GM12872 (cell line): ENCODE data around the gene PHF1.

Experiments used
- TF ChIP-seq, protein P1 (sequence below): IDR thresholded peaks from 3 replicates; pipeline ENCODE4 v1.5.1; 2011; ENCODE audit warnings: low read depth, mild to moderate bottlenecking, low read length, moderate library complexity; ENCODE audit not compliant: insufficient read depth

Gene PHF1

DNA sequence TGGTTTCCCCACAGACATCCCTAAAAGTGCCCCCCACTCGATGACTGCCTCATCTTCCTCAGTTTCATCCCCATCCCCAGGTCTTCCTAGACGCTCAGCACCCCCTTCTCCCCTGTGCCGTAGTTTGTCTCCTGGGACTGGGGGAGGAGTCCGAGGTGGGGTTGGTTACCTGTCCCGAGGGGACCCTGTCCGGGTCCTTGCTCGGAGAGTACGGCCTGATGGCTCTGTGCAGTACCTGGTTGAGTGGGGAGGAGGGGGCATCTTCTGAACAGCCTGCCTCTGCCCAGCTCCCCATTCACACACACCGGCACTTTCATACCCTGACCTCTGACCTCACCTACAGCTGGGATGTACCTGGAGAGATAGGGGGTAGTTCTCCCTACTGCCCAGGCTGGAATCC is 5.0 kb downstream of the PHF1 start:
- TF ChIP-seq, protein P1, sequence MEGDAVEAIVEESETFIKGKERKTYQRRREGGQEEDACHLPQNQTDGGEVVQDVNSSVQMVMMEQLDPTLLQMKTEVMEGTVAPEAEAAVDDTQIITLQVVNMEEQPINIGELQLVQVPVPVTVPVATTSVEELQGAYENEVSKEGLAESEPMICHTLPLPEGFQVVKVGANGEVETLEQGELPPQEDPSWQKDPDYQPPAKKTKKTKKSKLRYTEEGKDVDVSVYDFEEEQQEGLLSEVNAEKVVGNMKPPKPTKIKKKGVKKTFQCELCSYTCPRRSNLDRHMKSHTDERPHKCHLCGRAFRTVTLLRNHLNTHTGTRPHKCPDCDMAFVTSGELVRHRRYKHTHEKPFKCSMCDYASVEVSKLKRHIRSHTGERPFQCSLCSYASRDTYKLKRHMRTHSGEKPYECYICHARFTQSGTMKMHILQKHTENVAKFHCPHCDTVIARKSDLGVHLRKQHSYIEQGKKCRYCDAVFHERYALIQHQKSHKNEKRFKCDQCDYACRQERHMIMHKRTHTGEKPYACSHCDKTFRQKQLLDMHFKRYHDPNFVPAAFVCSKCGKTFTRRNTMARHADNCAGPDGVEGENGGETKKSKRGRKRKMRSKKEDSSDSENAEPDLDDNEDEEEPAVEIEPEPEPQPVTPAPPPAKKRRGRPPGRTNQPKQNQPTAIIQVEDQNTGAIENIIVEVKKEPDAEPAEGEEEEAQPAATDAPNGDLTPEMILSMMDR = no peak

DNA sequence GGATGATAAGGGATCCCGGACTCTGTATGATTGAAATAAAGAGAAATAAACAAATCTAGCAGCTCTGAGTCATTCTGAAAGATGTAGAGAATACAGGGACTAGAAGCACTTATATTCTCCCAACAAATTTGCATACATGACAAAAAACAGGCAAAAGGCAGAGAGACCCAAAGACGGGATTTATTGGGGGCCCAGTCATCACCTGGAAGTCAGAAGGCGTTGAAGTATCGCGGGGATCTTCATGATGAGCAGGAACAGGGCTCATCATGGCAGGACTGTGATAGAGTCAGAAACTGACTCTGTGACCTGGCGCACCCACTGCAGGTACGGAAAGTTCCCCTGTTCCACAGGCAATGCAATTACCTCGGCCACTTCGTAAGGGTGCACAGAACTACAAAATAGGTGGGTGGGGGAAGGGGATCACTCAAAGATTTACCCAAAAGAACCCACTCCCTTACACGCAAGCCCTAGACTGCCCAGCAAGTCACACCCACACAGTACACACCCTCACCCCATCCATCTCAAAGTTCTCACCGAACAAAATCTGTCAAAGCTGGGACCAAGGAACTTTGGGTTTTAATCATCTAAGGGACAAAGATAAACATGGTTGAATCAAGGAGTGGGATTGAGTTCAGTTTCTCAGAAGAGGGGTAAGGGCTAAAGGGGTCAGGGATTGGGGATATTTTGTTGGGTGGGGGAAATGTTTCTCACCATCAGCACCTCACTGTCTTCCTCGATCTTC is 5.7 kb downstream of the PHF1 start:
- TF ChIP-seq, protein P1 = no peak

DNA sequence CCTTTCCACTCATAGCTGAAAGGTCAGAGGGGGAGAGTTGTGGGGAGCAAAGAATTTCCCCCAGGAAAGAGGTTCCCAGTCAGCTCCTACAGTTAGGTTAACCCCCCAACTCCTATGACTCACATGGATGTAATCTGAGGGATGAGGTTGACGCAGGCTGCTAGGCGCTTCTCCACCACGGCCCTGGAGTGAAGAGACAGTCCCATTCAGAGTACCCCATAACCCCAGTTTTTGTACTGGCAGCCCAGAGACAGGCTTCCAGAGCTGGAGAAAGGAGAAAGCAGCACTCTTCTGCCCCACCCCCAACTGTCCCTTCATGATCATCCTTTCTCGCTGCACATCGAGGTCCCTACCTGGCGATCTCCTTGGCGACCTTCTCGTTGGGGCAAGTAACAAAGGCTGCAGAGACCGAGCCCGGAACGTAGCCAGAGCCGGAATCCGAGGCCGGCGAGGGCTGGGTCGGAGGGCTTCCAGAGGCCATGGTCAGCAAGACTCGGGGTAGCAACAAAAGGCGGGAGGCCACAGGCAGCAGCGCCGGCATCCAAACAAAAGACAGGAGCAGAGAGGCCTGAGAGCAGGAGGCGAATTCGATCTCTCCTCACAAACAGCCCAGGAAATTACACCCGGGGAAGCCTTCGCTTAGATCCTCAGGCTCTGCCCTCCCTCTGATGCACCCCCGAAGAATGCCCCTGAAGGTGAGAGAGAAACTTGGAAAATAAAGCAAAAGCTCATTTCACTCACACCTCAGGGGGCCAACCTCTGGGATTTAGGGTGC is 6.5 kb downstream of the PHF1 start:
- TF ChIP-seq, protein P1 = no peak

DNA sequence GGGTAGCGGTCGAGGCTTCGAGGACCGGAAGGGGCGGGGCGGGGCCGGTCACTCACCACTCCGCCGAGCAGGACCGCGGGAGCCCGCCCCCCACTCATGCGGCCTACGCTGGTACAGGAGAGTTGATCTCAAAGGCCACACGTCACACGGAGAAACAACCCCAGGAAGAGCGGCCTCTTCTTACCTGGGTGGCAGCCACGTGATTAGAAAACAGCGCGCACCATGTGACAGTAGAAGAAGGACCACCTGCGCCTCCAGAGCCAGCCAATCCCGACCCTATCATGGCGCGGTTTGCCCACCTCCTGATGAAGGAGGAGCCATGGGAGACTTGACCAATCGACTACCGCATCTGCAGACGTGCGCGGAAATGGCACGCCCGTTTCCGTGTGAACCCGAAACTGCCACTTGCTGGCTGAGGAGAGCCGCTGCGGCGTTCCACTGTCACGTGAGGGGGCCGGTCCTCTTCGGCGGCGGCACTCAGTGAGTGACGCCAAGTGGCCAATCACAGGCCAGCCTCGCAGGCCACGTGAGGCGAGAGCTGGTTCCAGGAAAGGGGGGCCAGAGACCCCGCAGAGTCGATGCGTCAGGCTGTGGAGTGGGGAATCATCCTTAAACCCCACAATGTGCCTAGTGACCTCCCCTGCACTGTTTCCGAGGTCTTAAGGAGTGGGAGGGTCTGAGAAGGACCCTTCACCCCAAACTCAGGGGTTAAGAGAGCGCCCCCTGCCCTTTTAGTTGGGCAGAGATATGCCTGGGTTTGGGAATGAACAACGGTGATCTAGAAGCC is 7.3 kb downstream of the PHF1 start, which contains the start of gene CUTA:
TSS of gene CUTA (minus strand) at position 205 of the 787 bp plus-strand sequence. CDS start at position 98, 107 bp downstream.
- TF ChIP-seq, protein P1 = peak; percentile 67

DNA sequence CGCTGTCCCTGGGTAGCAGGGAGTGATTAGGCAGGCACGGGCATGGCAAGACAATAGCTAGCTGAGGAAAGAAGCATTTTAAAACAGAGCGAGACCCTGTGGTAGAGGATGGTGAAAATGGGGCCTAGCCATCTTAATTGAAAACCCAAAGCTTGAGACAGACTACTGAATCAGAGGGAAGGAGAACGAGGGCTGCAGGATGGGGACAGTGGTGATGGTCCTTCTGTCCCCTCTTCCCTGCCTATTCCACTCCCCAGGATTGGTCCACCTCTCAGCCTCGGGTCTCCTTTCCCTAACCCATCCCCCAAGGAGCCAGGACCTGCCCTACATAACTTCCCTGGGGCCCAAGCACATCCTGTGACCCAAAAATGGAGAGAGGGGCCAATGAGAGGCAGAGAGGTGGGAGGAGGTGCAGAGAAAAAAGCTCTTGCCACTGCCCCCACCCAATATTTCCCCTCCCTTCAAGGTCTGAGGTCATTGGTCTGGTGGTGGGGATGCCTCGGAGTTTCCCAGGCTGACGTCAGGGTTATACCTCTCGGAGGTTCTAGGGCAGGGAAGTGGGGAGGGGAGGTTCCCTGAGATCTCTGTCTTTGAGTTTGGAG is 8.0 kb downstream of the PHF1 start:
- TF ChIP-seq, protein P1 = no peak

DNA sequence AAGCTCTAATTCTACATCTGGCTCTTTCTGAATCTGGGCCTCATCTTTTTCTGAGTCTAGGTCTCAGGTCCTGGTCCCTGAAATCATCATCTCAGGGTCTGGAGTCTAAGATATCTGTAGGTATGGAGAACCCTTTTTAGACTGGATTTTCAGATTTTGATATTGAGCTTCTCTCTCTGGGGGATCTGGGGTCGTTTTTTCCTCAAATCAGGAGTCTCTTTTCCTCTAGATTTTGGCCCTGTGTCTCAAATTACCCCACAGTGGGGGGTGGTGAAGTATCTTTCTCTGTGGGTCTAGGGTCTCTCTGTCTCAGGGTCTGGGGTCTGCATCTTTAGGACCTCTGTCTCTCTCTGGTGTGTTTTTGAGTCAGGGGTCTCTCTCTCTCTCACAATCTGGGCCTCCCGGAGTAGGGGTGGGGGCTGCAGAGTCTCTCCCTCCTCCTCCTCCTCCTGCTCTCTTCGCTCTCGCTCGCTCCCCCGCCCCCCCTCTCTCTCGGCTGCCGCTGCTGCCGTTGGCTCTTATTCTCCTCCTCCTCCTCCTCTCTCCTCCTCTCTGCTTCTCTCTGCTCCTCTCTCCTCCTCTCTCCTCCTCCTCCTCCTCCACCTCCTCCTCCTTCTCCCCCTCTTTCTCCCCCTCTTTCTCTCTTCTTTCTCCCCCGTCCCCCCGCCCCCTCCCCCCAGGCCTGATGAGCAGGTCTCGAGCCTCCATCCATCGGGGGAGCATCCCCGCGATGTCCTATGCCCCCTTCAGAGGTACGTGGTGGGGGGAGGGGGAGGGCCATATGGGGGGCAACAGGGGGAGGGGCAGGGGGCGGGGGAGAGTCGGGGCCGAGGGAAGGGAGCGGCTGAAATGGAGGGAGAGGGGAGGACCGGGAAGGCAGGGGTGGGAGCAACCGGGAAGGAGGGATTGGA is 9.0 kb downstream of the PHF1 start, which contains the start of gene SYNGAP1:
TSS of gene SYNGAP1 (plus strand) at position 486 of the 911 bp plus-strand sequence. CDS start at position 686, 200 bp downstream.
- TF ChIP-seq, protein P1 = no peak
